ENCODE results near the gene GTF2H1. TPM values are rescaled to one million over a fixed set of nuclear protein-coding genes. Genes with fewer than 3 reads are reported as not detected.

The GTF2H1 gene
- total and polyA plus RNA-seq, 11 donors, result 11.1 to 37.2 (median 25.4) TPM

DNA sequence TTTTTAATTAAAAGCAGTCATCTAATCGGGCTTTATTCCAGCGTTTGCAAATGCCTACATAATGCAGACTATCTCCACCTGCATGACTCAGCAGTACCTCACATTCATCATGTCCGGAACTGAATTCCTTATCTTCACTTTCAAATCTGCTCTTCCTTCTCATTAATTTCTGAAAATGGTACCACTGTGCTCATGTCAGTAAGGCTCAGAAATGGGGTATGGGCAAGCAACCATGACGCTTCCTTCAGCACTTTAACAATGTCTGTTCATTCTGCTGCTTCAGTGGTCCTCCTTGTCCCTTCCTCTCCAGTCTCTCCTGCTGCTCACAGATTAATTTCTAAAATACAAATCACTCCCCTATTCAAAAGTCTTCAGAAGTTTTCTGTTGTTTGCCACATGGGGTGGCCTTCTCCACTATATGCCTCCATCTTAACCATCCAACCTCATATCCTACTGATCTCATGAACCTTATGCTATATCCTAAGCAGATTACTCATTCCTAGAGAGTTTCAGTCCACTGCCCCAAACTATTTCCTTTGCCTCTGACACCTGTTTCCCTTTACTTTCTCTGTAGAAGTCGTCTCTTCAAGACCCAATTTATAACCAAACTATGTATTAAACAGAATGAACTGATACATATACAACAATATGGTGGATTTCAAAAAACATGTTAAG lies 7.0 kb downstream of the GTF2H1 start:
- H3K9me3 ChIP-seq, result no peaks in the 10 kb centered on the region
- no peak overlapping the region for H3K4me3 ChIP-seq
- intact Hi-C loops (cut with DNase I), result loop anchor here in 4 of 10 donors (10.0 kb wide), 3 partner anchors 65 to 305 kb away; partner anchors contain the start of genes TSG101 (in 2 of the 4), LDHA (in 1 of the 4) and SPTY2D1 (in 1 of the 4)
- peaks cover 0 to 44% (median 15%) of the 10 kb centered on the region in 12 donors for H3K4me1 ChIP-seq
- TF ChIP-seq, protein P1, sequence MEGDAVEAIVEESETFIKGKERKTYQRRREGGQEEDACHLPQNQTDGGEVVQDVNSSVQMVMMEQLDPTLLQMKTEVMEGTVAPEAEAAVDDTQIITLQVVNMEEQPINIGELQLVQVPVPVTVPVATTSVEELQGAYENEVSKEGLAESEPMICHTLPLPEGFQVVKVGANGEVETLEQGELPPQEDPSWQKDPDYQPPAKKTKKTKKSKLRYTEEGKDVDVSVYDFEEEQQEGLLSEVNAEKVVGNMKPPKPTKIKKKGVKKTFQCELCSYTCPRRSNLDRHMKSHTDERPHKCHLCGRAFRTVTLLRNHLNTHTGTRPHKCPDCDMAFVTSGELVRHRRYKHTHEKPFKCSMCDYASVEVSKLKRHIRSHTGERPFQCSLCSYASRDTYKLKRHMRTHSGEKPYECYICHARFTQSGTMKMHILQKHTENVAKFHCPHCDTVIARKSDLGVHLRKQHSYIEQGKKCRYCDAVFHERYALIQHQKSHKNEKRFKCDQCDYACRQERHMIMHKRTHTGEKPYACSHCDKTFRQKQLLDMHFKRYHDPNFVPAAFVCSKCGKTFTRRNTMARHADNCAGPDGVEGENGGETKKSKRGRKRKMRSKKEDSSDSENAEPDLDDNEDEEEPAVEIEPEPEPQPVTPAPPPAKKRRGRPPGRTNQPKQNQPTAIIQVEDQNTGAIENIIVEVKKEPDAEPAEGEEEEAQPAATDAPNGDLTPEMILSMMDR (IDR thresholded peaks at IDR 0.05), result no peak
- no peak for TF ChIP-seq POLR2A (IDR thresholded peaks at IDR 0.05)
- no peaks in the 10 kb centered on the region for H3K27me3 ChIP-seq
- ATAC-seq (no peak), DNase-seq (no peak)
- no peak overlapping the region for H3K27ac ChIP-seq
- 73 to 82% (median 77%) methylated on average over 5 of the region's 5 CpGs for WGBS, 4 donors
- peaks cover 0 to 78% (median 55%) of the 10 kb centered on the region in 9 donors for H3K36me3 ChIP-seq

DNA sequence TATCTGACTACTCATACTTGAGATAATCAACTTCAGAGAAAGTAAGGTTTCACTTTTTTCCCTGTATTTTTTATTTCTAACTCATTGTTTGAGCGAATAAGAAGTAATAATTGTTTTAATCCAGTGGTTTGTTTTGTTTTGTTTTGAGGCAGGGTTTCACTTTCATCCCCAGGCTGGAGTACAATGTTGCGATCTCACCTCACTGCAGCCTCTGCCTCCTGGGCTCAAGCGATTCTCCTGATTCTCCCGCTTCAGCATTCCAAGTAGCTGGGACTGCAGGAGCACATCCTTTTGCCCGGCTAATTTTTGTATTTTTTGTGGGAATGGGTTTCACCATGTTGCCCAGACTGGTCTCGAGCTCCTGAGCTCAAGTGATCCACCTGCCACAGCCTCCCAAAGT lies 8.6 kb downstream of the GTF2H1 start:
- H3K27me3 ChIP-seq, result no peaks in the 10 kb centered on the region
- 92 to 98% (median 97%) methylated on average over 6 of the region's 6 CpGs for WGBS, 4 donors
- peaks cover 0 to 37% (median 8%) of the 10 kb centered on the region in 12 donors for H3K4me1 ChIP-seq
- no peak for DNase-seq
- no peak overlapping the region for H3K4me3 ChIP-seq
- H3K9me3 ChIP-seq, result no peaks in the 10 kb centered on the region
- intact Hi-C loops (cut with DNase I), result no loop called here
- H3K36me3 ChIP-seq, result peaks cover 0 to 83% (median 65%) of the 10 kb centered on the region in 9 donors
- H3K27ac ChIP-seq, result peak overlapping the region in 1 of 12 donors; percentile 13
- no peak for ATAC-seq
- TF ChIP-seq, protein P1 (IDR thresholded peaks at IDR 0.05), result no peak
- no peak for TF ChIP-seq POLR2A (IDR thresholded peaks at IDR 0.05)

DNA sequence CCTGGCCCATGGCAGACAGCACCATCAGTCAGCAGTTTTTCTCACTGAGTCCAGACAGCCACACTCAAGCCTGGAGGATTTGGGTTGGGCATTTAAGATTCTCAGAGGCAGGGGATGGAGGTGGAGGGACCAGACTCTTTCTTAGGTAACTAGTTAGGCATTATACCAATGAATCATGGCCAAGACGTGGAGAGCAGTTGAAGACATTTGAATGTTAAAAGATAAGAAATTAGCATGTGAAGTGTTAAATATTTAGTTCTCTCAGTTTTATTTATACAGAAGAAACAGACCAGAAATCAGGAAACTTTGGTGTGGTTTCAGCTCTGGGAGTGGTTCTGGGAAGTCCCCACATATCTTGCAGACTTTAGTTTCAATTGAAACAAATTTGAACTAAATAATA lies 9.9 kb downstream of the GTF2H1 start:
- no peak for DNase-seq
- H3K4me1 ChIP-seq, result peaks cover 0 to 31% (median 5%) of the 10 kb centered on the region in 12 donors
- no peak for ATAC-seq
- 50 to 83% (median 67%) methylated on average over 1 of the region's 1 CpG for WGBS, 4 donors
- H3K9me3 ChIP-seq, result no peaks in the 10 kb centered on the region
- H3K36me3 ChIP-seq, result peaks cover 0 to 83% (median 71%) of the 10 kb centered on the region in 9 donors
- H3K27me3 ChIP-seq, result no peaks in the 10 kb centered on the region
- peak overlapping the region in 1 of 12 donors; percentile 63 for H3K27ac ChIP-seq
- no peak for TF ChIP-seq POLR2A (IDR thresholded peaks at IDR 0.05)
- TF ChIP-seq, protein P1 (IDR thresholded peaks at IDR 0.05), result no peak
- intact Hi-C loops (cut with DNase I), result no loop called here
- H3K4me3 ChIP-seq, result no peak overlapping the region

DNA sequence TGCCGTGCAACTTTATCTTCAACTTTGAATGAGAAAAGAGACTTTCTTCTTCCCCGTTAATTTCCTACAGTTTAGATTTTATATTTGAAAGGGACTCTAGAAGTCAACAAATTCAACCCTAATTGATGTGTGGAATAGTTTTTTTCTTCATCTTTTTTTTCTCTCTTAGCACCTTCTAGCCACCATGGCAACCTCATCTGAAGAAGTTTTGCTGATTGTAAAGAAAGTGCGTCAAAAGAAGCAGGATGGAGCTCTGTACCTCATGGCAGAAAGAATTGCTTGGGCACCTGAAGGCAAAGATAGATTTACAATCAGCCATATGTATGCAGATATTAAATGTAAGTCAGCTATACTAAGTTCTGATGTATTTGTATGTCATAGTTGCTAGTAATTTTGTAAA lies 10.5 kb downstream of the GTF2H1 start:
- DNase-seq (no peak), ATAC-seq (no peak)
- Histone ChIP-seq H3K27me3 (no peaks in the 10 kb centered on the region), H3K4me3 (no peak overlapping the region), H3K4me1 (peaks cover 0 to 27% (median under 1%) of the 10 kb centered on the region in 12 donors), H3K9me3 (no peaks in the 10 kb centered on the region), H3K36me3 (peaks cover 0 to 84% (median 73%) of the 10 kb centered on the region in 9 donors), H3K27ac (no peak overlapping the region)
- intact Hi-C loops (cut with DNase I), result no loop called here
- TF ChIP-seq POLR2A (IDR thresholded peaks at IDR 0.05), result no peak
- TF ChIP-seq, protein P1 (IDR thresholded peaks at IDR 0.05), result no peak
- WGBS, 4 donors, result 95 to 97% (median 97%) methylated on average over 3 of the region's 3 CpGs
